K562 (cell line): ENCODE data around the gene HSD17B3.

Source experiments
- CC2D1A ChIP-seq: fragments of 450-650 bp; IDR thresholded peaks from 2 replicates; pipeline ENCODE4 v1.6.1; 2017; ENCODE audit warnings: mild to moderate bottlenecking
- EGR1 ChIP-seq: fragments of 450-650 bp; conservative IDR thresholded peaks from 2 replicates; pipeline ENCODE4 v1.6.1; 2017; ENCODE audit warnings: mild to moderate bottlenecking
- MYC ChIP-seq, 2 experiments: fragments of 250-450 bp in 1 of 2; sonication (Bioruptor Pico) in 1 of 2; IDR thresholded peaks; 2 replicates each; pipeline versions ENCODE4 v1.5.1 to v1.6.1; 2012 to 2021; ENCODE audit warnings: low read depth in 2 of 2, borderline replicate concordance in 1 of 2, improper control_type of control experiment in 1 of 2, low read length in 1 of 2, mild to moderate bottlenecking in 1 of 2, moderate library complexity in 1 of 2
- NFIC ChIP-seq: fragments of 450-650 bp; IDR thresholded peaks from 2 replicates; pipeline ENCODE4 v1.6.1; 2017; ENCODE audit warnings: mild to moderate bottlenecking, inconsistent platforms
- POLR2A ChIP-seq: fragments of 450-650 bp; conservative IDR thresholded peaks from 2 replicates; pipeline ENCODE4 v1.6.1; 2016
- SRF ChIP-seq, 2 experiments: fragments of 250-450, 450-650 bp in 1 of 2; sonication (Bioruptor Pico) in 1 of 2; sonication (generic) in 1 of 2; formaldehyde crosslinking; IDR thresholded peaks; 2 replicates each; pipeline versions ENCODE4 v1.5.0 to v1.5.1; 2020 to 2022; ENCODE audit warnings: mild to moderate bottlenecking in 1 of 2, missing genetic modification reagents in 1 of 2
- TOE1 ChIP-seq, 2 experiments: fragments of 450-650 bp in 1 of 2; sonication (generic) in 1 of 2; formaldehyde crosslinking in 1 of 2; IDR thresholded peaks; 2 replicates each; pipeline versions ENCODE4 v1.7.1 to v1.8.0; 2016 to 2022; ENCODE audit warnings: borderline replicate concordance in 2 of 2, mild to moderate bottlenecking in 2 of 2, antibody characterized with exemption in 1 of 2, inconsistent platforms in 1 of 2, low read depth in 1 of 2, missing genetic modification reagents in 1 of 2, moderate library complexity in 1 of 2
- TF ChIP-seq, protein P1 (sequence below), 3 experiments: IDR thresholded peaks in 2 of 3; conservative IDR thresholded peaks in 1 of 3; 2 replicates each; pipeline ENCODE4 v1.5.1; 2011 to 2012; ENCODE audit warnings: low read length in 3 of 3, mild to moderate bottlenecking in 3 of 3, control low read depth in 2 of 3, improper control_type of control experiment in 1 of 3, inconsistent platforms in 1 of 3, low read depth in 1 of 3, mixed read lengths in 1 of 3, moderate library complexity in 1 of 3; ENCODE audit not compliant: insufficient read depth in 2 of 3
- TF ChIP-seq, protein P2 (sequence below): fragments of 450-650 bp; formaldehyde crosslinking; conservative IDR thresholded peaks from 2 replicates; pipeline ENCODE4 v1.4.0; 2022; ENCODE audit warnings: mild to moderate bottlenecking, missing genetic modification characterization

DNA sequence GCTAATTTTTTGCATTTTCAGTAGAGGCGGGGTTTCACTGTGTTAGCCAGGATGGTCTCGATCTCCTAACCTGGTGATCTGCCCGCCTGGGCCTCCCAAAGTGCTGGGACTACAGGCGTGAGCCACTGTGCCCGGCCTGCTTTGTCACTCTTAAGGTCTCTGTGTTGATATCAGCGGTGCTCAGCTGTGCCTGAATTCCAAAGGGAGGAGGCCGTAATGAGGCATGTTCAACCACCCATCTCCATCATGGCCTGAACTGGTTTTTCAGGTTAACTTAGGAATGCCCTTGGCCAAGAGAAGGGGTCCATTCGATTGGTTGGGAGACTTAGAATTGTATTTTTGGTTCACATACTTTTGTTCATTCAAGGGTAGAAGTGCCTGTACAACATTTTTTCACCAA lies 22.0 kb downstream of the HSD17B3 start:
- TF ChIP-seq MYC (IDR thresholded peaks at IDR 0.05; ENCODE audit: low read depth, low read length) (no peak), MYC (CRISPR knock-in tag; IDR thresholded peaks at IDR 0.05; ENCODE audit: borderline replicate concordance, low read depth) (no peak), POLR2A (no peak), TOE1 (IDR thresholded peaks at IDR 0.05; ENCODE audit: borderline replicate concordance) (no peak), TOE1 (CRISPR knock-in tag; IDR thresholded peaks at IDR 0.05; ENCODE audit: borderline replicate concordance, low read depth) (no peak), NFIC (no peak), EGR1 (no peak), CC2D1A (no peak), SRF (CRISPR knock-in tag; IDR thresholded peaks at IDR 0.05) (no peak)
- TF ChIP-seq, protein P1, sequence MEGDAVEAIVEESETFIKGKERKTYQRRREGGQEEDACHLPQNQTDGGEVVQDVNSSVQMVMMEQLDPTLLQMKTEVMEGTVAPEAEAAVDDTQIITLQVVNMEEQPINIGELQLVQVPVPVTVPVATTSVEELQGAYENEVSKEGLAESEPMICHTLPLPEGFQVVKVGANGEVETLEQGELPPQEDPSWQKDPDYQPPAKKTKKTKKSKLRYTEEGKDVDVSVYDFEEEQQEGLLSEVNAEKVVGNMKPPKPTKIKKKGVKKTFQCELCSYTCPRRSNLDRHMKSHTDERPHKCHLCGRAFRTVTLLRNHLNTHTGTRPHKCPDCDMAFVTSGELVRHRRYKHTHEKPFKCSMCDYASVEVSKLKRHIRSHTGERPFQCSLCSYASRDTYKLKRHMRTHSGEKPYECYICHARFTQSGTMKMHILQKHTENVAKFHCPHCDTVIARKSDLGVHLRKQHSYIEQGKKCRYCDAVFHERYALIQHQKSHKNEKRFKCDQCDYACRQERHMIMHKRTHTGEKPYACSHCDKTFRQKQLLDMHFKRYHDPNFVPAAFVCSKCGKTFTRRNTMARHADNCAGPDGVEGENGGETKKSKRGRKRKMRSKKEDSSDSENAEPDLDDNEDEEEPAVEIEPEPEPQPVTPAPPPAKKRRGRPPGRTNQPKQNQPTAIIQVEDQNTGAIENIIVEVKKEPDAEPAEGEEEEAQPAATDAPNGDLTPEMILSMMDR (IDR thresholded peaks at IDR 0.05 in 2 of 3, conservative IDR thresholded peaks at IDR 0.05 in 1 of 3; ENCODE audit: insufficient read depth in 2 of 3, low read depth in 1 of 3, low read length in 3 of 3) = no peak
- TF ChIP-seq, protein P2, sequence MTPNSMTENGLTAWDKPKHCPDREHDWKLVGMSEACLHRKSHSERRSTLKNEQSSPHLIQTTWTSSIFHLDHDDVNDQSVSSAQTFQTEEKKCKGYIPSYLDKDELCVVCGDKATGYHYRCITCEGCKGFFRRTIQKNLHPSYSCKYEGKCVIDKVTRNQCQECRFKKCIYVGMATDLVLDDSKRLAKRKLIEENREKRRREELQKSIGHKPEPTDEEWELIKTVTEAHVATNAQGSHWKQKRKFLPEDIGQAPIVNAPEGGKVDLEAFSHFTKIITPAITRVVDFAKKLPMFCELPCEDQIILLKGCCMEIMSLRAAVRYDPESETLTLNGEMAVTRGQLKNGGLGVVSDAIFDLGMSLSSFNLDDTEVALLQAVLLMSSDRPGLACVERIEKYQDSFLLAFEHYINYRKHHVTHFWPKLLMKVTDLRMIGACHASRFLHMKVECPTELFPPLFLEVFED (CRISPR knock-in tag) = no peak
